Esophagus squamous epithelium (tissue), 5 donors: ENCODE results near the gene UBE2I. TPM values are rescaled to one million over a fixed set of nuclear protein-coding genes. Genes with fewer than 3 reads are reported as not detected.
A peak's percentile ranks its signal among the peaks of the same experiment; 100 is the strongest.

Source experiments
- DNase-seq: peaks from one replicate; lab custom pipeline; 2025; lab: John Stamatoyannopoulos, UW
- H3K27ac ChIP-seq, 4 donors: fragments of 200-600 bp; sonication (generic); one replicate each; pipeline ENCODE4 v1.5.1; 2016 to 2019; ENCODE audit warnings: mild to moderate bottlenecking in 1 of 4
- H3K27me3 ChIP-seq, 4 donors: fragments of 200-600 bp; sonication (generic); 1 replicate in 3 of 4; 2 replicates in 1 of 4; pipeline versions ENCODE4 v1.5.1 to v1.6.0; 2017 to 2021; ENCODE audit warnings: antibody characterized with exemption in 1 of 4
- H3K36me3 ChIP-seq, 3 donors: fragments of 200-600 bp; sonication (generic); one replicate each; pipeline ENCODE4 v1.5.1; 2016 to 2019
- H3K4me1 ChIP-seq, 3 donors: fragments of 200-600 bp; sonication (generic); one replicate each; pipeline ENCODE4 v1.5.1; 2017 to 2019
- H3K4me3 ChIP-seq, 4 donors: fragments of 200-600 bp; sonication (generic); 1 replicate in 3 of 4; 2 replicates in 1 of 4; pipeline ENCODE4 v1.5.1; 2016 to 2019; ENCODE audit warnings: mild to moderate bottlenecking in 2 of 4, moderate library complexity in 1 of 4
- H3K9me3 ChIP-seq, 3 donors: fragments of 200-600 bp; sonication (generic); one replicate each; pipeline ENCODE4 v1.5.1; 2016 to 2019
- CTCF ChIP-seq, 6 experiments: fragments of 450-650 bp in 4 of 6; fragments of 200-600 bp in 2 of 6; sonication (generic) in 2 of 6; IDR thresholded peaks; one replicate each; pipeline ENCODE4 v1.5.1; 2016 to 2019; ENCODE audit warnings: antibody characterized with exemption in 6 of 6, mild to moderate bottlenecking in 4 of 6, moderate library complexity in 4 of 6
- POLR2A ChIP-seq, 4 donors: fragments of 450-650 bp; IDR thresholded peaks; one replicate each; pipeline ENCODE4 v1.6.1; 2017; ENCODE audit warnings: antibody characterized with exemption in 4 of 4, mild to moderate bottlenecking in 4 of 4, moderate library complexity in 3 of 4
- WGBS, 2 donors: methylation state at CpG; one replicate each; pipeline ENCODE4 v1.1.5; 2018; 5-methylcytosine and 5-hydroxymethylcytosine counted together
- intact Hi-C: fragments of 100-400 bp; cut with DNase I; formaldehyde crosslinking; loops from one replicate; pipeline ENCODE4 v1.15.0; 2022
- total RNA-seq, 4 donors: library from RNA; depleted of rRNA; stranded (reverse); fragments of >200 nt; gene quantifications; one replicate each; pipeline ENCODE4 v1.1.0, GENCODE V29; 2016
- donor health status: DM: yes; HTN: yes; CAD: no.

UBE2I gene
- total RNA-seq, 4 donors from 2014 or later, result 31.8 to 88.1 (median 76.3) TPM

GRCh38 chr16:1337486-1337885 lies 28.1 kb downstream of the UBE2I start:
- Histone ChIP-seq H3K27me3 (peaks cover 17 to 81% (median 20%) of the 10 kb centered on the region in 4 donors), H3K4me3 (no peak overlapping the region), H3K4me1 (peaks cover 17 to 29% (median 20%) of the 10 kb centered on the region in 3 donors), H3K9me3 (no peaks in the 10 kb centered on the region), H3K36me3 (no peaks in the 10 kb centered on the region), H3K27ac (no peak overlapping the region)
- no peak for DNase-seq
- 61 to 67% methylated on average over 3 to 6 of the region's 9 CpGs for WGBS, 2 donors
- no peak for TF ChIP-seq POLR2A (IDR thresholded peaks at IDR 0.05)
- no peak for TF ChIP-seq CTCF (IDR thresholded peaks at IDR 0.05)
- intact Hi-C loops, result no loop called here

GRCh38 chr16:1338119-1338730 lies 28.8 kb downstream of the UBE2I start:
- Histone ChIP-seq H3K4me1 (peaks cover 16 to 29% (median 20%) of the 10 kb centered on the region in 3 donors), H3K4me3 (no peak overlapping the region), H3K27ac (no peak overlapping the region), H3K9me3 (no peaks in the 10 kb centered on the region), H3K27me3 (peaks cover 11 to 74% (median 13%) of the 10 kb centered on the region in 4 donors), H3K36me3 (no peaks in the 10 kb centered on the region)
- TF ChIP-seq POLR2A (IDR thresholded peaks at IDR 0.05) (no peak), CTCF (IDR thresholded peaks at IDR 0.05) (peak in 2 of 6 experiments; percentile 21 to 30)
- intact Hi-C loops, result no loop called here
- WGBS, 2 donors, result 40% methylated on average over 2 of the region's 30 CpGs; no CpG with 5 or more reads in 1 of the 2 donors
- DNase-seq, result no peak

GRCh38 chr16:1338855-1339675 lies 29.6 kb downstream of the UBE2I start:
- peaks cover 6 to 65% (median 9%) of the 10 kb centered on the region in 4 donors for H3K27me3 ChIP-seq
- H3K27ac ChIP-seq, result no peak overlapping the region
- intact Hi-C loops, result no loop called here
- no peaks in the 10 kb centered on the region for H3K36me3 ChIP-seq
- no peak overlapping the region for H3K4me3 ChIP-seq
- H3K4me1 ChIP-seq, result peaks cover 18 to 29% (median 20%) of the 10 kb centered on the region in 3 donors
- no peaks in the 10 kb centered on the region for H3K9me3 ChIP-seq
- 48 to 69% methylated on average over 11 to 12 of the region's 31 CpGs for WGBS, 2 donors
- no peak for DNase-seq
- TF ChIP-seq CTCF (IDR thresholded peaks at IDR 0.05) (no peak), POLR2A (IDR thresholded peaks at IDR 0.05) (no peak)

- whole genome bisulfite sequencing, 2 donors, result 92 to 100% methylated on average over 1 to 5 of the region's 36 CpGs
- Histone ChIP-seq H3K4me3 (no peak overlapping the region), H3K4me1 (peaks cover 14 to 26% (median 18%) of the 10 kb centered on the region in 3 donors), H3K36me3 (no peaks in the 10 kb centered on the region), H3K9me3 (no peaks in the 10 kb centered on the region), H3K27me3 (peaks cover 0 to 47% (median 0%) of the 10 kb centered on the region in 4 donors), H3K27ac (no peak overlapping the region)
- DNase-seq, result no peak
- TF ChIP-seq POLR2A (IDR thresholded peaks at IDR 0.05), result no peak
- TF ChIP-seq CTCF (IDR thresholded peaks at IDR 0.05), result no peak
- intact Hi-C loops, result no loop called here
Measured at GRCh38 chr16:1340730-1341494, 31.5 kb downstream of the UBE2I start.
